H9 (cell line): ENCODE data around the gene CEP112. TPM values are rescaled to one million over a fixed set of nuclear protein-coding genes. Genes with fewer than 3 reads are reported as not detected.

Experiments
- DNase-seq: peaks from one replicate; pipeline ENCODE4 v3.0.0-alpha.2; 2017
- H2AFZ ChIP-seq: one replicate; pipeline ENCODE4 v1.6.1; 2013; ENCODE audit warnings: mild to moderate bottlenecking, low read length, control low read depth, moderate library complexity
- H2AK5ac ChIP-seq: 2 replicates; pipeline ENCODE4 v1.6.1; 2013; ENCODE audit warnings: low read length, control low read depth, mixed read lengths; ENCODE audit not compliant: insufficient read length
- H2BK120ac ChIP-seq: one replicate; pipeline ENCODE4 v1.6.1; 2013; ENCODE audit warnings: low read depth, mild to moderate bottlenecking, low read length, control low read depth, inconsistent platforms; ENCODE audit not compliant: poor library complexity, severe bottlenecking
- H2BK12ac ChIP-seq: 2 replicates; pipeline ENCODE4 v1.6.1; 2013; ENCODE audit warnings: low read length, control low read depth, mixed read lengths, low read depth; ENCODE audit not compliant: insufficient read length
- H2BK15ac ChIP-seq: 2 replicates; pipeline ENCODE4 v1.6.1; 2013; ENCODE audit warnings: low read depth, low read length, control low read depth
- H2BK20ac ChIP-seq: one replicate; pipeline ENCODE4 v1.6.1; 2013; ENCODE audit warnings: low read depth, mild to moderate bottlenecking, low read length, control low read depth, inconsistent platforms; ENCODE audit not compliant: poor library complexity, severe bottlenecking
- H2BK5ac ChIP-seq: 2 replicates; pipeline ENCODE4 v1.6.1; 2013; ENCODE audit warnings: low read length, control low read depth, mixed read lengths; ENCODE audit not compliant: insufficient read length
- H3K14ac ChIP-seq: 2 replicates; pipeline ENCODE4 v1.6.1; 2013; ENCODE audit warnings: low read length, control low read depth; ENCODE audit not compliant: insufficient read depth
- H3K18ac ChIP-seq: 2 replicates; pipeline ENCODE4 v1.6.1; 2013; ENCODE audit warnings: low read depth, mild to moderate bottlenecking, mixed read lengths, low read length, control low read depth; ENCODE audit not compliant: insufficient read length
- H3K23ac ChIP-seq: 2 replicates; pipeline ENCODE4 v1.6.1; 2013; ENCODE audit warnings: low read length, control low read depth, mixed read lengths, low read depth; ENCODE audit not compliant: insufficient read length
- H3K23me2 ChIP-seq: 2 replicates; pipeline ENCODE4 v1.6.1; 2013; ENCODE audit warnings: low read depth, mild to moderate bottlenecking, mixed read lengths, low read length, control low read depth; ENCODE audit not compliant: insufficient read length, poor library complexity, severe bottlenecking
- H3K27ac ChIP-seq: 2 replicates; pipeline ENCODE4 v1.5.1; 2013; ENCODE audit warnings: low read length, control low read depth, mixed read lengths, low read depth; ENCODE audit not compliant: insufficient read length
- H3K27me3 ChIP-seq: 2 replicates; pipeline ENCODE4 v1.6.1; 2013; ENCODE audit warnings: low read length, control low read depth, inconsistent platforms; ENCODE audit not compliant: insufficient read depth
- H3K4ac ChIP-seq: 2 replicates; pipeline ENCODE4 v1.6.1; 2013; ENCODE audit warnings: low read depth, mild to moderate bottlenecking, control low read depth, inconsistent platforms, low read length, moderate library complexity
- H3K4me1 ChIP-seq: 2 replicates; pipeline ENCODE4 v1.6.1; 2013; ENCODE audit warnings: low read length, control low read depth, inconsistent platforms; ENCODE audit not compliant: insufficient read depth
- H3K4me2 ChIP-seq: 2 replicates; pipeline ENCODE4 v1.6.1; 2013; ENCODE audit warnings: low read length, control low read depth, mixed read lengths; ENCODE audit not compliant: insufficient read length, insufficient read depth
- H3K56ac ChIP-seq: 2 replicates; pipeline ENCODE4 v1.6.1; 2013; ENCODE audit warnings: low read depth, mild to moderate bottlenecking, mixed read lengths, low read length, control low read depth; ENCODE audit not compliant: insufficient read length
- H3K79me1 ChIP-seq: 2 replicates; pipeline ENCODE4 v1.6.1; 2013; ENCODE audit warnings: low read depth, mild to moderate bottlenecking, moderate library complexity, low read length, control low read depth, inconsistent platforms; ENCODE audit not compliant: insufficient read depth, poor library complexity, severe bottlenecking
- H3K79me2 ChIP-seq: 2 replicates; pipeline ENCODE4 v1.6.1; 2013; ENCODE audit warnings: low read length, control low read depth, inconsistent platforms; ENCODE audit not compliant: insufficient read depth
- H3K9ac ChIP-seq: 2 replicates; pipeline ENCODE4 v1.6.1; 2013; ENCODE audit warnings: low read length, control low read depth, mixed read lengths; ENCODE audit not compliant: insufficient read length; ENCODE audit errors: extremely low read depth
- H3K9me3 ChIP-seq: one replicate; pipeline ENCODE4 v1.6.1; 2013; ENCODE audit warnings: low read depth, low read length, inconsistent platforms; ENCODE audit not compliant: control insufficient read depth
- H3T11ph ChIP-seq: one replicate; pipeline ENCODE4 v1.6.1; 2013; ENCODE audit warnings: mild to moderate bottlenecking, low read length, control low read depth, inconsistent platforms
- H4K20me1 ChIP-seq: one replicate; pipeline ENCODE4 v1.6.1; 2013; ENCODE audit not compliant: control insufficient read depth, insufficient read length, insufficient read depth
- H4K5ac ChIP-seq: 2 replicates; pipeline ENCODE4 v1.6.1; 2013; ENCODE audit warnings: low read depth, mild to moderate bottlenecking, mixed read lengths, low read length, control low read depth; ENCODE audit not compliant: insufficient read length
- H4K8ac ChIP-seq: replicated peaks from 2 replicates; pipeline ENCODE4 v1.6.1; 2013; ENCODE audit warnings: low read length, control low read depth, mixed read lengths, low read depth; ENCODE audit not compliant: insufficient read length
- H4K91ac ChIP-seq: 2 replicates; pipeline ENCODE4 v1.6.1; 2013; ENCODE audit warnings: low read depth, mild to moderate bottlenecking, moderate library complexity, mixed read lengths, low read length, control low read depth; ENCODE audit not compliant: insufficient read length
- H3K27ac Mint-ChIP-seq, 3 experiments: 2 replicates in 2 of 3; 3 replicates in 1 of 3; pipeline ENCODE4 v1.8.0; 2020 to 2021; ENCODE audit warnings: mixed read lengths in 3 of 3, mild to moderate bottlenecking in 1 of 3, moderate library complexity in 1 of 3
- H3K27me3 Mint-ChIP-seq: 2 replicates; pipeline ENCODE4 v1.8.0; 2021; ENCODE audit warnings: low read depth, mild to moderate bottlenecking, moderate library complexity, mixed read lengths
- H3K36me3 Mint-ChIP-seq, 3 experiments: 2 replicates in 2 of 3; 3 replicates in 1 of 3; pipeline ENCODE4 v1.8.0; 2020 to 2021; ENCODE audit warnings: low read depth in 3 of 3, mixed read lengths in 3 of 3; ENCODE audit not compliant: insufficient read depth in 1 of 3
- H3K4me1 Mint-ChIP-seq, 2 experiments: 2 replicates each; pipeline ENCODE4 v1.8.0; 2020; ENCODE audit warnings: mixed read lengths in 2 of 2
- H3K4me3 Mint-ChIP-seq, 2 experiments: 2 replicates in 1 of 2; 3 replicates in 1 of 2; pipeline ENCODE4 v1.8.0; 2020 to 2021; ENCODE audit warnings: mild to moderate bottlenecking in 2 of 2, mixed read lengths in 2 of 2, moderate library complexity in 1 of 2
- H3K9me3 Mint-ChIP-seq, 2 experiments: 2 replicates in 1 of 2; 3 replicates in 1 of 2; pipeline ENCODE4 v1.8.0; 2020; ENCODE audit warnings: mild to moderate bottlenecking in 2 of 2, mixed read lengths in 2 of 2, moderate library complexity in 1 of 2
- WGBS: extraction: QIAGEN DNeasy Blood & Tissue Kit; methylation state at CpG from one replicate; pipeline ENCODE4 v1.1.7; 2013; ENCODE audit warnings: missing lambda C conversion rate, low lambda C conversion rate, mixed read lengths; ENCODE audit not compliant: insufficient read length; ENCODE audit errors: extremely low coverage; 5-methylcytosine and 5-hydroxymethylcytosine counted together
- total RNA-seq: library from RNA; stranded (reverse); gene quantifications from 2 replicates; pipeline ENCODE4 v1.2.1, GENCODE V29; 2021
- TF ChIP-seq, protein P1 (sequence below): fragments of 200-600 bp; sonication (generic); conservative IDR thresholded peaks from 3 replicates; pipeline ENCODE4 v1.8.0; 2021; ENCODE audit warnings: antibody characterized with exemption, mild to moderate bottlenecking

The CEP112 gene
- total RNA-seq, 1 experiment from 2014 or later = 5.4 TPM

DNA sequence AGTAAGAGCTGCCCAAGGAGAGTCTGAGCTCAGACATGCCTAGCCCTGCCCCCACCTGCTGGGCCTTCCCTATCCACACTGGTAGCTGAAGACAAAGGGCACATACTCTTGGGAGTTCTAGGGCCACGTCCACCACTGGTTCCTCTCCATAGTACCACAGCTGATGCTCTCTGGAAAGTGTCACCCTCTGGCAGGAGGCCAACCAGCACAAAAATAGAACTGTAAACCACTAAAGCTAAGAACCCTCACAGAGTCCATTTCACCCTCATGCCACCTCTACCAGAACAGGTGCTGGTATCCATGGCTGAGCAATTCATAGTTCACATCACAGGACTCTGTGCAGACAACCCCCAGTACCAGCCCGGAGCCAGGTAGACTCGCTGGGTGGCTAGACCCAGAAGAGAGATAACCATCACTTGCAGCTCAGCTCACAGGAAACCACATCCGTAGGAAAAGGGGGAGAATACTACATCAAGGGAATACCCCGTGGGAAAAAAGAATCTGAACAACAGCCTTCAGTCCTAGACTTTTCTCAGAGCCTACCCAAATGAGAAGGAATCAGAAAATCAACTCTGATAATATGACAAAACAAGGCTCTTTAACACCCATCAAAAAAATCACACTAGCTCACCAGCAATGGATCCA lies 115.3 kb downstream of the CEP112 start:
- Histone ChIP-seq H3K27me3 (no peaks in the 10 kb centered on the region), H2BK120ac (no peak overlapping the region), H2AK5ac (no peak overlapping the region), H3K18ac (no peak overlapping the region), H3K23me2 (no peaks in the 10 kb centered on the region), H3K23ac (no peak overlapping the region), H2BK12ac (no peak overlapping the region), H4K20me1 (no peaks in the 10 kb centered on the region), H3K9me3 (no peaks in the 10 kb centered on the region), H3K4me1 (no peaks in the 10 kb centered on the region), H3K79me2 (no peaks in the 10 kb centered on the region), H3K79me1 (no peaks in the 10 kb centered on the region), H4K8ac (no peak overlapping the region), H4K91ac (no peak overlapping the region), H4K5ac (no peak overlapping the region), H2BK20ac (no peak overlapping the region), H2BK5ac (no peak overlapping the region), H3K56ac (no peak overlapping the region), H3K9ac (no peak overlapping the region), H3K4me2 (no peak overlapping the region), H3K27ac (no peak overlapping the region), H2AFZ (no peak overlapping the region), H3K4ac (no peak overlapping the region), H3K14ac (no peak overlapping the region), H2BK15ac (no peak overlapping the region), H3T11ph (no peak overlapping the region)
- peaks cover 0 to 3% of the 10 kb centered on the region in 2 experiments; a peak in 2 of 5 replicates for H3K9me3 Mint-ChIP-seq
- peak overlapping the region in 1 of 3 experiments; percentile 77; a peak in 1 of 7 replicates for H3K27ac Mint-ChIP-seq
- no peak for DNase-seq
- no peak overlapping the region for H3K4me3 Mint-ChIP-seq
- H3K27me3 Mint-ChIP-seq = no peaks in the 10 kb centered on the region
- TF ChIP-seq, protein P1, sequence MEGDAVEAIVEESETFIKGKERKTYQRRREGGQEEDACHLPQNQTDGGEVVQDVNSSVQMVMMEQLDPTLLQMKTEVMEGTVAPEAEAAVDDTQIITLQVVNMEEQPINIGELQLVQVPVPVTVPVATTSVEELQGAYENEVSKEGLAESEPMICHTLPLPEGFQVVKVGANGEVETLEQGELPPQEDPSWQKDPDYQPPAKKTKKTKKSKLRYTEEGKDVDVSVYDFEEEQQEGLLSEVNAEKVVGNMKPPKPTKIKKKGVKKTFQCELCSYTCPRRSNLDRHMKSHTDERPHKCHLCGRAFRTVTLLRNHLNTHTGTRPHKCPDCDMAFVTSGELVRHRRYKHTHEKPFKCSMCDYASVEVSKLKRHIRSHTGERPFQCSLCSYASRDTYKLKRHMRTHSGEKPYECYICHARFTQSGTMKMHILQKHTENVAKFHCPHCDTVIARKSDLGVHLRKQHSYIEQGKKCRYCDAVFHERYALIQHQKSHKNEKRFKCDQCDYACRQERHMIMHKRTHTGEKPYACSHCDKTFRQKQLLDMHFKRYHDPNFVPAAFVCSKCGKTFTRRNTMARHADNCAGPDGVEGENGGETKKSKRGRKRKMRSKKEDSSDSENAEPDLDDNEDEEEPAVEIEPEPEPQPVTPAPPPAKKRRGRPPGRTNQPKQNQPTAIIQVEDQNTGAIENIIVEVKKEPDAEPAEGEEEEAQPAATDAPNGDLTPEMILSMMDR = no peak
- WGBS = no CpG with 5 or more reads among the region's 5 CpGs
- peaks cover 3 to 6% (median 5%) of the 10 kb centered on the region in 3 experiments; a peak in 3 of 7 replicates for H3K36me3 Mint-ChIP-seq
- peaks cover 0 to 10% of the 10 kb centered on the region in 2 experiments; a peak in 2 of 4 replicates for H3K4me1 Mint-ChIP-seq
